OCI-LY1 (cell line): ENCODE results near the gene ANKRD11.

Experiments
- H2AFZ ChIP-seq: fragments of 200-600 bp; sonication (generic), shearing (Covaris generic); 2 replicates; pipeline ENCODE4 v1.6.0; 2014; ENCODE audit warnings: antibody characterized with exemption, mild to moderate bottlenecking, low read length
- H3F3A ChIP-seq: fragments of 200-600 bp; sonication (generic), shearing (Covaris generic); 2 replicates; pipeline ENCODE4 v1.6.0; 2014; ENCODE audit warnings: mild to moderate bottlenecking, antibody characterized with exemption, low read length, moderate library complexity; ENCODE audit not compliant: insufficient read depth
- H3K27ac ChIP-seq: fragments of 200-600 bp; sonication (generic); 2 replicates; pipeline ENCODE4 v1.5.1; 2014; ENCODE audit warnings: low read length, mixed run types, mild to moderate bottlenecking, low read depth; ENCODE audit not compliant: poor library complexity, severe bottlenecking
- H3K27me3 ChIP-seq: fragments of 200-600 bp; sonication (generic); 2 replicates; pipeline ENCODE4 v1.6.0; 2014; ENCODE audit warnings: antibody characterized with exemption, mild to moderate bottlenecking, low read length, moderate library complexity; ENCODE audit not compliant: insufficient read depth
- H3K36me3 ChIP-seq: fragments of 200-600 bp; sonication (generic); 2 replicates; pipeline ENCODE4 v1.6.1; 2014; ENCODE audit warnings: mild to moderate bottlenecking, antibody characterized with exemption, low read length, moderate library complexity, mixed read lengths; ENCODE audit not compliant: insufficient read depth
- H3K4me1 ChIP-seq: fragments of 200-600 bp; sonication (generic); 2 replicates; pipeline ENCODE4 v1.5.1; 2014; ENCODE audit warnings: mild to moderate bottlenecking, low read length, moderate library complexity; ENCODE audit not compliant: insufficient read depth, severe bottlenecking
- H3K4me2 ChIP-seq: fragments of 200-600 bp; sonication (generic), shearing (Covaris generic); 2 replicates; pipeline ENCODE4 v1.6.1; 2014; ENCODE audit warnings: low read length
- H3K4me3 ChIP-seq: fragments of 200-600 bp; sonication (generic); 2 replicates; pipeline ENCODE4 v1.5.1; 2014; ENCODE audit warnings: low read length, low read depth, mild to moderate bottlenecking, mixed read lengths; ENCODE audit not compliant: poor library complexity, severe bottlenecking
- H3K79me2 ChIP-seq: fragments of 200-600 bp; shearing (Covaris generic); 2 replicates; pipeline ENCODE4 v1.6.1; 2016; ENCODE audit warnings: mixed run types, low read length, mixed read lengths; ENCODE audit not compliant: insufficient read depth
- H3K9ac ChIP-seq: fragments of 200-600 bp; sonication (generic), shearing (Covaris generic); 2 replicates; pipeline ENCODE4 v1.6.1; 2014; ENCODE audit warnings: mild to moderate bottlenecking, low read length, mixed read lengths
- H3K9me2 ChIP-seq: fragments of 200-600 bp; sonication (generic), shearing (Covaris generic); 2 replicates; pipeline ENCODE4 v1.6.1; 2014; ENCODE audit warnings: low read depth, mild to moderate bottlenecking, low read length, mixed read lengths
- H3K9me3 ChIP-seq: fragments of 200-600 bp; shearing (Covaris generic); 2 replicates; pipeline ENCODE4 v1.6.1; 2014; ENCODE audit warnings: low read length, mixed read lengths
- H4K20me1 ChIP-seq: fragments of 200-600 bp; sonication (generic), shearing (Covaris generic); 2 replicates; pipeline ENCODE4 v1.6.0; 2016; ENCODE audit warnings: mild to moderate bottlenecking, low read length; ENCODE audit not compliant: insufficient read depth
- CTCF ChIP-seq: fragments of 200-600 bp; sonication (generic), shearing (Covaris generic); IDR thresholded peaks from 2 replicates; pipeline ENCODE4 v1.5.1; 2017; ENCODE audit warnings: mild to moderate bottlenecking, antibody characterized with exemption, low read length, moderate library complexity, mixed read lengths
- EZH2 ChIP-seq: fragments of 200-600 bp; sonication (generic), shearing (Covaris generic); IDR thresholded peaks from 2 replicates; pipeline ENCODE4 v1.8.0; 2017; ENCODE audit warnings: borderline replicate concordance, mixed run types, mild to moderate bottlenecking, antibody characterized with exemption, low read length, moderate library complexity, mixed read lengths

ANKRD11 gene

GRCh38 chr16:89507214-89507833 is 17.0 kb upstream of the ANKRD11 start:
- peaks cover 52% of the 10 kb centered on the region for H3K4me1 ChIP-seq
- peak overlapping the region; percentile 90 for H3K9ac ChIP-seq
- no peaks in the 10 kb centered on the region for H3K9me3 ChIP-seq
- H2AFZ ChIP-seq = no peak overlapping the region
- peaks cover 19% of the 10 kb centered on the region; the same call in 1 of the 2 replicates for H3K36me3 ChIP-seq
- H3K27me3 ChIP-seq = no peaks in the 10 kb centered on the region
- H4K20me1 ChIP-seq = no peaks in the 10 kb centered on the region
- peak overlapping the region; percentile 83 for H3K27ac ChIP-seq
- H3K4me3 ChIP-seq = peak overlapping the region; percentile 88
- peaks cover 14% of the 10 kb centered on the region for H3K79me2 ChIP-seq
- TF ChIP-seq EZH2 (no peak), CTCF (no peak)
- H3K4me2 ChIP-seq = peak overlapping the region; percentile 72
- no peaks in the 10 kb centered on the region for H3K9me2 ChIP-seq
- no peaks in the 10 kb centered on the region for H3F3A ChIP-seq

- Histone ChIP-seq H2AFZ (no peak overlapping the region), H3K36me3 (peaks cover 15% of the 10 kb centered on the region; the same call in 1 of the 2 replicates), H3K9me2 (no peaks in the 10 kb centered on the region), H3K4me3 (peak overlapping the region; percentile 88), H3K9me3 (no peaks in the 10 kb centered on the region), H3K9ac (peak overlapping the region; percentile 90), H3K27ac (peak overlapping the region; percentile 83), H3K4me1 (peaks cover 52% of the 10 kb centered on the region), H3F3A (no peaks in the 10 kb centered on the region), H3K4me2 (peak overlapping the region; percentile 72), H3K79me2 (peaks cover 14% of the 10 kb centered on the region), H3K27me3 (no peaks in the 10 kb centered on the region), H4K20me1 (no peaks in the 10 kb centered on the region)
- no peak for TF ChIP-seq EZH2
Observed at GRCh38 chr16:89506791-89507191, 16.4 kb upstream of the ANKRD11 start.

GRCh38 chr16:89506113-89506504 is 15.7 kb upstream of the ANKRD11 start:
- H3K27ac ChIP-seq = peak overlapping the region; percentile 83

GRCh38 chr16:89505204-89506112 is 15.1 kb upstream of the ANKRD11 start:
- peaks cover 42% of the 10 kb centered on the region for H3K4me1 ChIP-seq
- peaks cover 3% of the 10 kb centered on the region; the same call in 1 of the 2 replicates for H3K36me3 ChIP-seq
- peak overlapping the region; percentile 59 for H3K9ac ChIP-seq
- H3K27me3 ChIP-seq = no peaks in the 10 kb centered on the region
- H3K9me2 ChIP-seq = no peaks in the 10 kb centered on the region
- TF ChIP-seq EZH2 (no peak), CTCF (no peak)
- H3K4me2 ChIP-seq = peak overlapping the region; percentile 72
- H3F3A ChIP-seq = no peaks in the 10 kb centered on the region
- H3K9me3 ChIP-seq = no peaks in the 10 kb centered on the region
- no peaks in the 10 kb centered on the region for H4K20me1 ChIP-seq
- peaks cover 14% of the 10 kb centered on the region for H3K79me2 ChIP-seq
- H2AFZ ChIP-seq = no peak overlapping the region
- H3K27ac ChIP-seq = peak overlapping the region; percentile 83
- peak overlapping the region; percentile 88 for H3K4me3 ChIP-seq

More at GRCh38 chr16:89506113-89506504, 15.7 kb upstream of the ANKRD11 start:
- H3K79me2 ChIP-seq = peaks cover 14% of the 10 kb centered on the region
- TF ChIP-seq EZH2 = no peak
- no peaks in the 10 kb centered on the region for H4K20me1 ChIP-seq
- H3F3A ChIP-seq = no peaks in the 10 kb centered on the region
- H3K4me3 ChIP-seq = peak overlapping the region; percentile 88
- peaks cover 9% of the 10 kb centered on the region; the same call in 1 of the 2 replicates for H3K36me3 ChIP-seq
- H3K9ac ChIP-seq = peak overlapping the region; percentile 59
- peaks cover 49% of the 10 kb centered on the region for H3K4me1 ChIP-seq
- H3K9me2 ChIP-seq = no peaks in the 10 kb centered on the region
- H3K4me2 ChIP-seq = peak overlapping the region; percentile 72
- no peaks in the 10 kb centered on the region for H3K9me3 ChIP-seq
- H2AFZ ChIP-seq = no peak overlapping the region
- no peaks in the 10 kb centered on the region for H3K27me3 ChIP-seq
